Skin epidermis (tissue), 12 donors: ENCODE data around the gene SEPTIN3.
A peak's percentile ranks its signal among the peaks of the same experiment; 100 is the strongest.
"Not testable (repeated sequence)": the region's sequence is repeated elsewhere in the genome, so short reads cannot be mapped to it uniquely, and the experiment has no call there.

Source experiments
- H3K27ac ChIP-seq, 21 experiments: fragments of 200-600 bp; sonication (generic) in 11 of 21; one replicate each; pipeline ENCODE4 v1.5.0; 2020; ENCODE audit warnings: mild to moderate bottlenecking in 3 of 21, inconsistent platforms in 2 of 21, moderate library complexity in 2 of 21
- H3K4me3 ChIP-seq, 7 experiments: fragments of 200-600 bp; sonication (generic) in 2 of 7; one replicate each; pipeline ENCODE4 v1.5.0; 2020; ENCODE audit warnings: inconsistent platforms in 2 of 7, mild to moderate bottlenecking in 2 of 7, moderate library complexity in 1 of 7

Gene SEPTIN3

DNA sequence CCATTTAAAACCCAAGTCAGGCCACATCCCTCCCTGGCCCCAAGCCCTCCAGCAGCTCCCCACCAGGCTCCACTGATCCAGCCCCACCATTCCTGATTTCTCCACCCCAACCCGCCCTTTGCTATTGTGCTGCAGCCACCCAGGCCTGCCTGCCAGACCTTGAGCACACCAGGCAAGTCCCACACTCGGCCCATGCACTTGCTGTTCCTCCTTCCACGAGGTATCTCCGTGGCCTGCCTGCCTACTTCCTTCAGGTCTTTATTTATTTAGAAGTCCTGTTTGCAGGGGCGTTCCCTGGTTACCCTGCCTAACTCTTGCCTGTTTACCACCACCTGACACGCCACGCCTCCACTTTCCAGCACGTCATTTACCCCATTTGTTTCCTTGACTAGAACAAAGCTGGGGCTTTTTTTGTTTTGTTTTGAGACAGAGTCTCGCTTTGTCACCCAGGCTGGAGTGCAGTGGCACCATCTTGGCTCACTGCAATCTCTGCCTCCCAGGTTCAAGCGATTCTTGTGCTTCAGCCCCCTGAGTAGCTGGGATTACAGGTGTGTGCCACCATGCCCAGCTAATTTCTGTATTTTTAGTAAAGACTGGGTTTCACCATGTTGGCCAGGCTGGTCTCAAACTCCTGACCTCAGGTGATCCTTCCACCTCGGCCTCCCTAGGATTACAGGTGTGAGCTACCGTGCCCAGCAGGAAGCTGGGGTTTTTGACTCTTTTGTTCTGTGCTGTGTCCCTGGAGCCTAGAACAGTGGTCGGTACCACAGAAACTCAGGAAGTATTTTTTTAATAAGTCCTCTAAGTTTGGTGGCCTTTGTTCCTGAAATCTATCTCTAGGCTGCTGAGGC, 29.0 kb upstream of the SEPTIN3 start:
- Histone ChIP-seq H3K27ac (peak overlapping the region in 20 of 21 experiments; percentile 56 to 98 (median 85)), H3K4me3 (peak overlapping the region in 1 of 7 experiments; percentile 5)

- peak overlapping the region in 20 of 21 experiments; percentile 46 to 98 (median 85) for H3K27ac ChIP-seq
- no peak overlapping the region for H3K4me3 ChIP-seq
These were observed 28.1 kb upstream of the SEPTIN3 start for GRCh38 chr22:41940832-41941765.

- peak overlapping the region in 4 of 21 experiments; percentile 12 to 39 (median 19) for H3K27ac ChIP-seq
- H3K4me3 ChIP-seq = no peak overlapping the region
These were observed 25.5 kb upstream of the SEPTIN3 start for GRCh38 chr22:41943661-41944209.

DNA sequence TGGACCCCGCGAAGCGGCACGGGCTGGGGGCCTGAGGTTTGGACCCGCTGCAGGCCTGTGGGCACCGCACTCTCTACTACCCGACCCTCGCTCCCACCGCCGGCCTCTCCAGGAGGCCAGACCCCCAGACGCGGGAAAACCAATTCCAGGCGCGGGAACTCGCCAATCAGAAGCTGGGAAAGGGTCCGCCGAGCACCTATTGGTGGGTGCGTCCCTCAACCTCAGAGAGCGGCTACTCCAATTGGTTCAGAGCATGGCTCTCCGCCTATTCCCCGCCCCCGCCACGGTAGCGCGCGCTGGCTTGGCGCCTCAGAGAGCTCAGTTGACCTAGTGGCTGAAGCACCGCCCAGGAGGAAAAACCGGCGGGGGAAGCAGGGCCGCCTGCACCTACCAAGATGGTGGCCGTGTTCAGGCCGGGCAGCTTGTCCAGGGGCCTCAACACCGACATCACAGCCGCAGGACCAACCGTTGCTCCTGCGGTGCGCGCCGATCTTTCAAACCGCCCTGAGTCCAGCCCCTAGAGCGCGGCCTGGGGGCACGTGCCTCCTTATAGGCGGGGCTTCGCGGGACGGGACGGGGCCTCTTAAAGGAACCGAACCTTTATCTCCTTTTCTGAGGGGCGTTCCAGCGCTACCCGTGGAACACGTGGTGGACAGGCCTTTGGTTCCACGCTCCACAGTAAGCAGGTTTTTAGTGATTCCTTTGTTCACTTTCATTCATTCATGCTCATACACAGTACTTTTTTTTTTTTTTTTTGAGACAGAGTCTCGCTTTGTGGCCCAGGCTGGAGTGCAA, 22.4 kb upstream of the SEPTIN3 start, which contains the start of gene CENPM:
TSS of gene CENPM (minus strand) at position 524 of the 795 bp plus-strand sequence. CDS start at position 448, 76 bp downstream.
- peak within 1 kb of the TSS; percentile 44 to 88 (median 58) for H3K4me3 ChIP-seq
- peak within 1 kb of the TSS in 15 of 21 experiments; percentile 3 to 82 (median 55) for H3K27ac ChIP-seq

- Histone ChIP-seq H3K4me3 (peak overlapping the region in 4 of 7 experiments; percentile 44 to 88 (median 84)), H3K27ac (peak overlapping the region in 3 of 21 experiments; percentile 3 to 82 (median 73))
These were observed 21.7 kb upstream of the SEPTIN3 start for GRCh38 chr22:41947424-41948080.

GRCh38 chr22:41948142-41948541, 21.1 kb upstream of the SEPTIN3 start:
- no peak overlapping the region for H3K27ac ChIP-seq
- H3K4me3 ChIP-seq = no peak overlapping the region

DNA sequence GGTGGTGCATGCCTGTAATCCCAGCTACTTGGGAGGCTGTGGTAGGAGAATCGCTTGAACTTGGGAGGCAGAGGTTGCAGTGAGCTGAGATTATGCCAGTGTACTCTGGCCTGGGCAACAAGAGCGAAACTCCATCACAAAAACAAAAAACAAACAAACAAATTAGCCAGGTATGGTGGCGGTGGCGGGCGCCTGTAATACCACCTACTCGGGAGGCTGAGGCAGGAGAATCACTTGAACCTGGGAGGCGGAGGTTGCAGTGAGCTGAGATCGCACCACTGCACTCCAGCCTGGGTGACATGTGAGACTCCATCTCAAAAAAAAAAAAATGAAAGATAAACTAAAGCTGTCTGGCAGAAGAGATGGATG, 20.3 kb upstream of the SEPTIN3 start:
- not testable (repeated sequence) for H3K4me3 ChIP-seq, H3K27ac ChIP-seq

GRCh38 chr22:41949297-41949965, 19.8 kb upstream of the SEPTIN3 start:
- H3K27ac ChIP-seq = no peak overlapping the region
- H3K4me3 ChIP-seq = no peak overlapping the region

DNA sequence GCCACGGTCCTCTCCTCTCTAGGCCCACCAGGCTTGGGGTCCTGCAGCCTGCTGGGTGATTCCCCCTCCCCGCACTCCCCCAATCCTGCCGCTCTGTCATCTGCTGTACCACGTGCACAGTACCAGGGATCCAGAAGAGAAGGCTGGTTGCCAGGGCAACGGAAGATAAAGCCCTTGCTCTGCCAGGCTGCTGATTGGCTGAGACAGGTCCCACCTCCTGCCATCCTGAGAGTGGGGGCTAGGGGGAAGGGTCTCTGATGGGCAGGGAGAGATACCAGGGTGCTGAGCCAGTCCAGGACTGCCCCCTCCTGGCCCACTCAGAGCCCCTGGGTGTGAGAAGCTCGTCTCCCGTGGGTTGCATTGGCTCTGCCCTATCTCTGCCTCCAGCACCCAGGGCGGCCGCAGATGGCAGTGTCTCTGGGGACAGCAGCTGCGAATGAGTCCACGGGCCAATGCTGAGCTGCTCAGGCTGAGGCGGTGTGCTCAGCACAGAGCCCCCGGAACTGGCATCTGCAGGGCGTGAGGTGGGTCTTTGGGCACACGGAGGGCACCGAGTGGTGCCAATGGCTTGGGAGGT, 17.3 kb upstream of the SEPTIN3 start, which contains the start of gene SMIM45:
TSS of gene SMIM45 (plus strand) at position 253 of the 577 bp plus-strand sequence.
- Histone ChIP-seq H3K27ac (no peak within 1 kb of the TSS), H3K4me3 (no peak within 1 kb of the TSS)

DNA sequence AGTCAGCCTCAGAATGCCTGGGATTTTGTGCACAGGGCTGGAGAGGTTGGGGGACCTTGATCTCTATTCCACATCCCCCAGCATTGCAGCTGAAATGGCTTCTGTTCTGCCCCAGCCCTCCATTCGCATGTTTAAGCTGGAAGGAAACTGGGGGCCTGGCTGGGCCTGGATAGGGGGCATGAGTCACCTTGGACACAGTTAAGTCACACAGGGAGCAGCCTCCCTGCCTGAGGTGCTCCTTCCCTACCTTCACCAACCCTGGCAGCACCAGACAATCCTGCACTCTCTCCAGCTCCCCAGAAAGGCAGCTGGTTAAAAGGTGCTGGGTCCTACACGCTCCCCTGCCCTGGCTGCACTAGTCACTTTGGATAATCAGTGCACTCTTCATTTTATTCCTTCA, 16.5 kb upstream of the SEPTIN3 start:
- Histone ChIP-seq H3K27ac (no peak overlapping the region), H3K4me3 (no peak overlapping the region)

DNA sequence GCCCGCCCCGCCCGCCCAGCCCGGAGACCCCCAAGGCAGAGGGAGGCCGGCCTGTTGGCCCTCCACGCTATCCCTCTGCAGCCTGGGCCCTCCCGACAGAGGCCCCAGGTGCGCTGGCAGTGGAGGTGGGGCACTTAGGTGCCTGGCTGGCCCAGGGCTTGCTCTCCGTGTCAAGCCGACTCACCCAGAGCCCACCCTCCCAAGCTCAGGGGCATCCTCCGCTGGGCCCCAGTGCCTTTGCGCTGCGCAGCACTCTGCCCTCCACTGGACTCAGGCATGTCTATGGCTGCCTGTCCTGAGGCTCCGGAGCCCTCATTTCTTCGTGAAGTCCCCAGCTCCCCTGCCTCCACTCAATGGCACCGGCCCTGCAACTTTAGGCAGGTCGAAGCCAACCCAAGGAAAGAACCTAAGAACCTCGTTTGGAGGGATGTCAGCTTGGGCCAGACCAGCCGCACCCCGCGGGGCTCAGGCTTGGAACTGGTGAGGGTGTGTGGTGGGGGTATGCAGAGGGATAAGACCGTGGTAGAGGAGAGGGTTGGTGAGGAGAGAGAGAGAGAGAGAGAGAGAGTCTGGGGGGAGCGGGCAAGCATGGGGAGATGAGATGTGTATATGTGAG, 11.2 kb upstream of the SEPTIN3 start:
- H3K27ac ChIP-seq = peak overlapping the region in 1 of 21 experiments; percentile 58
- peak overlapping the region in 4 of 7 experiments; percentile 5 to 27 (median 12) for H3K4me3 ChIP-seq

- Histone ChIP-seq H3K27ac (peak overlapping the region in 1 of 21 experiments; percentile 17), H3K4me3 (no peak overlapping the region)
These were observed 5.7 kb upstream of the SEPTIN3 start for GRCh38 chr22:41963453-41964111.

DNA sequence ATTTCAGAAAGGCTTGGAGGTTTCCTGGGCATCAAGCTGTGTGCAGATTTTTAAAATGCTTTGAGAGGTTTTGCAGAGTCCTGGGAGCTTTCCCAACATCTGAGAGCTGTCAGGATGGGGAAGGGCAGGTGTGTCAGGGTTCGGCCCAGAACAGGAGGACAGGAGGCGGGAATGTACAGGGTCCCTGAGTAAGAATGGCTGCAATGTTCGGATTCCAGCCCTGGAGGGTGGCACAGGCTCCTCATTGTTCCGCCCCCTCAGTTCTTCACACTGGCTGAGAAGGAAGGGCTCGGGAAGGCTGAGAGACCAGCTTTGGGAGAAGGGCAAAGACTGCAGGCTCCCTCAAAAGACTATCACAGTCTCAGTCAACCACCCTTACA, 5.1 kb upstream of the SEPTIN3 start:
- Histone ChIP-seq H3K4me3 (no peak overlapping the region), H3K27ac (peak overlapping the region in 1 of 21 experiments; percentile 57)

- no peak overlapping the region for H3K4me3 ChIP-seq
- no peak overlapping the region for H3K27ac ChIP-seq
These were observed 3.0 kb upstream of the SEPTIN3 start for GRCh38 chr22:41966225-41966606.

GRCh38 chr22:41966607-41967240, 2.5 kb upstream of the SEPTIN3 start:
- H3K4me3 ChIP-seq = no peak overlapping the region
- no peak overlapping the region for H3K27ac ChIP-seq

GRCh38 chr22:41968601-41969000, 642 bp upstream of the SEPTIN3 start:
- H3K4me3 ChIP-seq = no peak overlapping the region
- no peak overlapping the region for H3K27ac ChIP-seq
